Nephron (organoid): Measurements from ENCODE around the gene MTERF2.
A peak's percentile ranks its signal among the peaks of the same experiment; 100 is the strongest.
"Not testable (repeated sequence)": the region's sequence is repeated elsewhere in the genome, so short reads cannot be mapped to it uniquely, and the experiment has no call there.

Experiments used
- H3K27ac Mint-ChIP-seq, 3 experiments: 2 replicates each; pipeline ENCODE4 v1.8.0; 2020; ENCODE audit warnings: mixed read lengths in 3 of 3, mild to moderate bottlenecking in 2 of 3, moderate library complexity in 1 of 3
- H3K27me3 Mint-ChIP-seq: 2 replicates; pipeline ENCODE4 v1.8.0; 2021; ENCODE audit warnings: low read depth, mild to moderate bottlenecking, moderate library complexity, mixed read lengths
- H3K36me3 Mint-ChIP-seq: 2 replicates; pipeline ENCODE4 v1.8.0; 2020; ENCODE audit warnings: low read depth, mixed read lengths
- H3K4me1 Mint-ChIP-seq: 2 replicates; pipeline ENCODE4 v1.8.0; 2020; ENCODE audit warnings: mixed read lengths
- H3K4me3 Mint-ChIP-seq, 3 experiments: 2 replicates each; pipeline ENCODE4 v1.8.0; 2020; ENCODE audit warnings: mild to moderate bottlenecking in 3 of 3, mixed read lengths in 3 of 3, moderate library complexity in 2 of 3
- H3K9me3 Mint-ChIP-seq: 2 replicates; pipeline ENCODE4 v1.8.0; 2020; ENCODE audit warnings: mixed read lengths
- TF ChIP-seq, protein P1 (sequence below), 3 experiments: fragments of 200-600 bp; sonication (generic); IDR thresholded peaks; one replicate each; pipeline ENCODE4 v1.5.0; 2021; ENCODE audit warnings: antibody characterized with exemption in 3 of 3; ENCODE audit not compliant: unreplicated experiment in 3 of 3

The MTERF2 gene

DNA sequence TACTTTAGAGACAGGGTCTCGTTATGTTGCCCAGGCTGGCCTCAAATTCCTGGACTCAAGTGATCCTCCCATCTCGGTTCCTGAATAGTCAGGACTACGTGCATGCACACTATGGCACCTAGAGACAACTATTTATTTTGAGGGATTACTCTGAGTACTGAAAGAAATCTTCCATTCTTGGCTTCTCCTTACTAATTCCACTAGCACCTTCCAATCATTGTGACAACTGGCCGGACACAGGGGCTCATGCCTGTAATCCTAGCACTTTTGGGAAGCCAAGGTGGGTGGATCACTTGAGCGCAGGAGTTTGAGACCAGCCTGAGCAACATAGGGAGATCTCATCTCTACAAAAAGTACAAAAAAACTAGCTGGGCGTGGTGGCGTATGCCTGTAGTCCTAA lies 42.1 kb upstream of the MTERF2 start:
- Mint-ChIP-seq H3K27ac (peak overlapping the region in 1 of 3 experiments; percentile 92), H3K9me3 (no peaks in the 10 kb centered on the region), H3K27me3 (no peaks in the 10 kb centered on the region), H3K4me1 (peaks cover 16% of the 10 kb centered on the region), H3K4me3 (no peak overlapping the region), H3K36me3 (no peaks in the 10 kb centered on the region)
- TF ChIP-seq, protein P1, sequence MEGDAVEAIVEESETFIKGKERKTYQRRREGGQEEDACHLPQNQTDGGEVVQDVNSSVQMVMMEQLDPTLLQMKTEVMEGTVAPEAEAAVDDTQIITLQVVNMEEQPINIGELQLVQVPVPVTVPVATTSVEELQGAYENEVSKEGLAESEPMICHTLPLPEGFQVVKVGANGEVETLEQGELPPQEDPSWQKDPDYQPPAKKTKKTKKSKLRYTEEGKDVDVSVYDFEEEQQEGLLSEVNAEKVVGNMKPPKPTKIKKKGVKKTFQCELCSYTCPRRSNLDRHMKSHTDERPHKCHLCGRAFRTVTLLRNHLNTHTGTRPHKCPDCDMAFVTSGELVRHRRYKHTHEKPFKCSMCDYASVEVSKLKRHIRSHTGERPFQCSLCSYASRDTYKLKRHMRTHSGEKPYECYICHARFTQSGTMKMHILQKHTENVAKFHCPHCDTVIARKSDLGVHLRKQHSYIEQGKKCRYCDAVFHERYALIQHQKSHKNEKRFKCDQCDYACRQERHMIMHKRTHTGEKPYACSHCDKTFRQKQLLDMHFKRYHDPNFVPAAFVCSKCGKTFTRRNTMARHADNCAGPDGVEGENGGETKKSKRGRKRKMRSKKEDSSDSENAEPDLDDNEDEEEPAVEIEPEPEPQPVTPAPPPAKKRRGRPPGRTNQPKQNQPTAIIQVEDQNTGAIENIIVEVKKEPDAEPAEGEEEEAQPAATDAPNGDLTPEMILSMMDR (IDR thresholded peaks at IDR 0.05; ENCODE audit: unreplicated experiment in 3 of 3): no peak

DNA sequence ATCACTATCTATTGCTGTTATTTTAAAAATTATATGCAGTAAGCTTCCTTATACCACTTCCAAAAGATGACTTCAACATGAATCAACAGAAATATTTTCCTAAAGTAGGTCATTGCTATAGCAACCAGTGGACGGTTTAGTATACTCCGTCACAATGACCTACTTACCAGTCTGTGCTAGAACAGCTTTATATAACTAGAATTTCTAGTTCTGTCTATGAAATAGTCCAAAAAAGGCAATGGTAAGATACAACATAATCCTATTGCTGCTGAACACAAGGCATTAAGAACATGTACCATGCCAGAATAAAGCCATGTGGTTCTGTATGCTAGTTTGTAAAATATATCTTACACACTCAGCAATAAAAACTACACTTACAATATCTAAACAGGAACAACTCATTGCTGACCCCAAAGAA lies 40.7 kb upstream of the MTERF2 start:
- H3K27me3 Mint-ChIP-seq: no peaks in the 10 kb centered on the region
- H3K36me3 Mint-ChIP-seq: no peaks in the 10 kb centered on the region
- H3K4me1 Mint-ChIP-seq: peaks cover 16% of the 10 kb centered on the region
- H3K9me3 Mint-ChIP-seq: no peaks in the 10 kb centered on the region
- peak overlapping the region; percentile 88 to 95 (median 92) for H3K27ac Mint-ChIP-seq
- TF ChIP-seq, protein P1 (IDR thresholded peaks at IDR 0.05; ENCODE audit: unreplicated experiment in 3 of 3): no peak
- peak overlapping the region in 1 of 3 experiments; percentile 45 for H3K4me3 Mint-ChIP-seq

DNA sequence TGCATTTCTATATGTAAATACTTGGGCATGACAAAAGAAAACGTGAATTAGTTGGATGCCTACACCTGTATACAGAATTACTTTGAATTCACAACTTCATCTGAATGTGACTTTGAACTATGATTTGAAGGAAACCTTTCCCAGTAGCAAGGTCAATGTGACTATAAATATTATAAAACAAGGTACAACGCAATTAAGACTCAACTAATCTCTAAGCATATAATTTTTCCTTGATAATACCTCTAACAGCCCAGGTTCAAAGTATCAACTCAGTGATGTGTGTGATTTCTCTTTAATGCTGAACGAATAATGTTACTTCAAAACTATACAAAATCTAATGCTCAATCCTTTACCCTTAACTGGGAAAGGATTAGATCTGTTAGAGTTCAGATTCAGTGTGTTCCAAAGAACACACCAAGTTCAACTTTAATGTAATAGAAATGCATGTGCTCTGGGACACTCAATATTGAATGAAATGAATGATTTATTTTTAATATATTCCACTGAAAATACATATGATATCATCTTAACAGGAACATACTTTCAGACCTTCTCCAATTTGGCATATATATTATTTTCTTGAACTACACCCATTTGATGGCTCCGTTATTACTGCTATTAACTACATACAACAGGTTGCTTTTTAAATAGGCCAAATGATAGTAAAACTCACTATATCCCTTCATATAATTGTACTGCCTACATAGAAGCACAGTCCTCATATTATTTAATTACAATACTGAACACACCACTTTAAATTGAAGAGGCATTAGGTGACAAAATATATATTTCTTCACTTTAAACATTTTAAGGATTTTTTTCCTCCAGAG lies 40.1 kb upstream of the MTERF2 start:
- Mint-ChIP-seq H3K4me1 (peaks cover 16% of the 10 kb centered on the region), H3K27ac (peak overlapping the region; percentile 88 to 95 (median 92)), H3K27me3 (no peaks in the 10 kb centered on the region), H3K36me3 (no peaks in the 10 kb centered on the region), H3K4me3 (peak overlapping the region in 1 of 3 experiments; percentile 45), H3K9me3 (no peaks in the 10 kb centered on the region)
- TF ChIP-seq, protein P1 (IDR thresholded peaks at IDR 0.05; ENCODE audit: unreplicated experiment in 3 of 3): no peak

DNA sequence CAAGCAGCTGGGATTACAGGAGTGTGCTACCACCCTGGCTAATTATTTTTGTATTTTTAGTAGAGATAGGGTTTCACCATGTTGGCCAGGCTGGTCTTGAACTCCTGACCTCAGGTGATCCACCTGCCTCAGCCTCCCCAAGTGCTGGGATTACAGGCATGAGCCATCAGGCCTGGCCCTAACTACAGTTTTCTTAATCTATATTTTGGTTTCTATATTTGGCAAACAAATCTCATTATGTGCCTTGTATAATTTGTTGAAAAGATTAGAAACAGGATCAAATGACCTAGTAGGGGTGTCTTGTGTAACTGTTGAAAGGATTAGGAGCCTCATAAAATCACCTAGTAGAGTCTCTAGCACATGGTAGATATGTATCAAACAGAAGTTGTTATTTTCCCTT lies 39.4 kb upstream of the MTERF2 start:
- not testable (repeated sequence) for H3K27me3 Mint-ChIP-seq, H3K9me3 Mint-ChIP-seq, H3K4me3 Mint-ChIP-seq, H3K36me3 Mint-ChIP-seq
- Mint-ChIP-seq H3K4me1 (peaks cover 16% of the 10 kb centered on the region), H3K27ac (peak overlapping the region in 1 of 3 experiments; percentile 92)

DNA sequence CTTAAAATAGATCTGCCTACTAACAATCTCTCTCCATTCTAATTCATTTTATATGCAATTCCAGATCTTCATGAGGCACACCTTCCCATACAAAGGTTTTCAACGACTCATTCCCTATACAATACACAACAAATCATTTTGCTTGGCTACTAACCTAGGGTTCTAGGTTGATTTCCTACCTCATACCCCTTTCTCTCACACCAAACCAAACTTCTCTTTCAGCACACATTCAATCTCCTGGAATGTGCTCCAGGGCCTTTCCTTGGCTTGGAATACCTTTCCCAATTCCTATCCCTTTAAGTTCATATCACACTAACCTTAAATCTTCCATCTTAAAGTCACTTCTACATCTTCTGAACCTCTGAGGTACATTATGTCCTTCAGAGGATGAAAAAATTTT lies 38.7 kb upstream of the MTERF2 start:
- no peaks in the 10 kb centered on the region for H3K9me3 Mint-ChIP-seq
- no peaks in the 10 kb centered on the region for H3K27me3 Mint-ChIP-seq
- peaks cover under 1% of the 10 kb centered on the region for H3K36me3 Mint-ChIP-seq
- TF ChIP-seq, protein P1 (IDR thresholded peaks at IDR 0.05; ENCODE audit: unreplicated experiment in 3 of 3): no peak
- peaks cover 16% of the 10 kb centered on the region for H3K4me1 Mint-ChIP-seq
- no peak overlapping the region for H3K4me3 Mint-ChIP-seq
- H3K27ac Mint-ChIP-seq: no peak overlapping the region

DNA sequence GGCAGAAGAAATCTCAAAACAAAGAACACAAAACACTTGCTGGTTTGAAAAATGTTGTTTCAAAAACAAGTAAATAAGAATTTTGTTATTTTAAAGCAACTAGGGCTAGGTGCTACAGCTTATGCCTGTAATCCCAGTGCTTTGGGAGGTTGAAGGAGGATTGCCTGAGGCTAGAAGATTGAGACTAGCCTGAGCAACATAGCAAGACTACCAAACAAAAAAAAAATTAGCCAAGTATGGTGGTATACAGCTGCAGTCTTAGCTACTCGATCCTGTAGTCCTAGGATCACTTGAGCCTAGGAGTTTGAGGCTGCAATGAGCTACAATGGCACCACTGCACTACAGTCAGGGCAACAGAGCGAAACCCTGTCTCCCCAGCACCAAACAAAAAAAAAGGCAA lies 32.6 kb upstream of the MTERF2 start:
- Mint-ChIP-seq H3K4me3 (no peak overlapping the region), H3K27me3 (no peaks in the 10 kb centered on the region), H3K27ac (no peak overlapping the region), H3K9me3 (no peaks in the 10 kb centered on the region), H3K36me3 (peaks cover 15% of the 10 kb centered on the region), H3K4me1 (no peaks in the 10 kb centered on the region)
- TF ChIP-seq, protein P1 (IDR thresholded peaks at IDR 0.05; ENCODE audit: unreplicated experiment in 3 of 3): no peak
